ENCODE data around the gene ZSWIM3.

- TF ChIP-seq ZNF12 (CRISPR knock-in tag; IDR thresholded peaks at IDR 0.05) (no peak), ZNF761 (CRISPR knock-in tag; conservative IDR thresholded peaks at IDR 0.05) (no peak), ZNF274 (CRISPR knock-in tag; IDR thresholded peaks at IDR 0.05) (no peak), CTCF (CRISPR knock-in tag; IDR thresholded peaks at IDR 0.05) (no peak), CREB1 (IDR thresholded peaks at IDR 0.05) (no peak), CREB1 (CRISPR knock-in tag; IDR thresholded peaks at IDR 0.05) (no peak), SIN3A (IDR thresholded peaks at IDR 0.05; ENCODE audit: borderline replicate concordance, low read depth, low read length) (no peak), POLR2AphosphoS5 (IDR thresholded peaks at IDR 0.05; ENCODE audit: low read depth, low read length) (no peak)
Measured at GRCh38 chr20:45896641-45897161, 39.3 kb downstream of the ZSWIM3 start.

Measured in HepG2 (cell line).